GM23338 (cell line): ENCODE measurements around the gene ADGRD1. TPM values are rescaled to one million over a fixed set of nuclear protein-coding genes. Genes with fewer than 3 reads are reported as not detected.

Source experiments
- ATAC-seq: fragments of 200-7000 bp; cut with Tn5 transposase; 3 replicates; pipeline ENCODE4 v1.9.1; 2020
- DNase-seq: peaks from one replicate; pipeline ENCODE4 v3.0.0-alpha.2; 2015; ENCODE audit warnings: low spot score
- H2AFZ ChIP-seq: fragments of 200-600 bp; sonication (generic); 2 replicates; pipeline ENCODE4 v1.8.0; 2016; ENCODE audit warnings: antibody characterized with exemption, mild to moderate bottlenecking, moderate library complexity
- H3F3A ChIP-seq: fragments of 200-600 bp; sonication (generic); replicated peaks from 2 replicates; pipeline ENCODE4 v1.8.0; 2017; ENCODE audit warnings: antibody characterized with exemption, mixed run types, low read depth
- H3K27ac ChIP-seq: fragments of 200-600 bp; sonication (generic); 2 replicates; pipeline ENCODE4 v1.6.1; 2016; ENCODE audit warnings: low read depth
- H3K27me3 ChIP-seq: fragments of 200-600 bp; sonication (generic); 2 replicates; pipeline ENCODE4 v1.8.0; 2016; ENCODE audit warnings: mild to moderate bottlenecking, mixed run types, moderate library complexity; ENCODE audit not compliant: insufficient read depth
- H3K36me3 ChIP-seq: fragments of 200-600 bp; sonication (generic); 2 replicates; pipeline ENCODE4 v1.8.0; 2016; ENCODE audit warnings: mild to moderate bottlenecking; ENCODE audit not compliant: insufficient read depth
- H3K4me1 ChIP-seq: fragments of 200-600 bp; sonication (generic); 2 replicates; pipeline ENCODE4 v1.8.0; 2016; ENCODE audit warnings: mild to moderate bottlenecking, moderate library complexity; ENCODE audit not compliant: insufficient read depth
- H3K4me2 ChIP-seq: fragments of 200-600 bp; sonication (generic); 2 replicates; pipeline ENCODE4 v1.7.1; 2017; ENCODE audit warnings: mixed run types
- H3K4me3 ChIP-seq: fragments of 200-600 bp; sonication (generic); 2 replicates; pipeline ENCODE4 v1.6.1; 2016; ENCODE audit warnings: mixed run types
- H3K79me2 ChIP-seq: fragments of 200-600 bp; sonication (generic); replicated peaks from 2 replicates; pipeline ENCODE4 v1.8.0; 2017; ENCODE audit warnings: mild to moderate bottlenecking; ENCODE audit not compliant: insufficient read depth
- H3K9me2 ChIP-seq: fragments of 200-600 bp; sonication (generic); 2 replicates; pipeline ENCODE4 v1.8.0; 2017; ENCODE audit not compliant: insufficient read depth
- H4K20me1 ChIP-seq: fragments of 200-600 bp; sonication (generic); replicated peaks from 2 replicates; pipeline ENCODE4 v1.8.0; 2017; ENCODE audit warnings: mild to moderate bottlenecking; ENCODE audit not compliant: insufficient read depth
- H3K27ac Mint-ChIP-seq: 2 replicates; pipeline ENCODE4 v1.8.0; 2020; ENCODE audit warnings: inconsistent platforms, mild to moderate bottlenecking, moderate library complexity, mixed read lengths
- H3K27me3 Mint-ChIP-seq: 3 replicates; pipeline ENCODE4 v1.8.0; 2022; ENCODE audit warnings: low read depth, mild to moderate bottlenecking, moderate library complexity, mixed read lengths, inconsistent platforms; ENCODE audit not compliant: insufficient read depth, poor library complexity
- H3K36me3 Mint-ChIP-seq: 3 replicates; pipeline ENCODE4 v1.8.0; 2021; ENCODE audit warnings: low read depth, mild to moderate bottlenecking, inconsistent platforms, moderate library complexity, mixed read lengths
- H3K4me1 Mint-ChIP-seq: 3 replicates; pipeline ENCODE4 v1.8.0; 2020; ENCODE audit warnings: mild to moderate bottlenecking, inconsistent platforms, mixed read lengths
- H3K4me3 Mint-ChIP-seq: 3 replicates; pipeline ENCODE4 v1.8.0; 2021; ENCODE audit warnings: moderate library complexity, mild to moderate bottlenecking, inconsistent platforms, mixed read lengths
- H3K9me3 Mint-ChIP-seq: 3 replicates; pipeline ENCODE4 v1.8.0; 2020; ENCODE audit warnings: moderate library complexity, mild to moderate bottlenecking, inconsistent platforms, mixed read lengths
- CREB1 ChIP-seq: fragments of 250-450 bp; sonication (Bioruptor Pico); IDR thresholded peaks from 2 replicates; pipeline ENCODE4 v1.5.0; 2020; ENCODE audit warnings: low read depth, mild to moderate bottlenecking, moderate library complexity
- CTCF ChIP-seq, 2 experiments: fragments of 200-600 bp in 1 of 2; sonication (generic) in 1 of 2; conservative IDR thresholded peaks; 2 replicates each; pipeline versions ENCODE4 v1.5.1 to v1.6.1; 2016 to 2017; ENCODE audit warnings: antibody characterized with exemption in 2 of 2, low read depth in 2 of 2, mild to moderate bottlenecking in 2 of 2, moderate library complexity in 1 of 2
- ETS1 ChIP-seq: IDR thresholded peaks from 2 replicates; pipeline ENCODE4 v1.6.1; 2016; ENCODE audit warnings: antibody characterized with exemption
- EZH2 ChIP-seq: fragments of 200-600 bp; sonication (generic); IDR thresholded peaks from one replicate; pipeline ENCODE4 v1.8.0; 2017; ENCODE audit warnings: antibody characterized with exemption, mild to moderate bottlenecking, low read depth; ENCODE audit not compliant: unreplicated experiment
- EZH2phosphoT487 ChIP-seq: fragments of 200-600 bp; sonication (generic); IDR thresholded peaks from one replicate; pipeline ENCODE4 v1.8.1; 2018; ENCODE audit warnings: antibody characterized with exemption; ENCODE audit not compliant: unreplicated experiment
- JUNB ChIP-seq: IDR thresholded peaks from one replicate; pipeline ENCODE4 v1.6.1; 2016; ENCODE audit warnings: antibody characterized with exemption; ENCODE audit not compliant: unreplicated experiment
- NANOG ChIP-seq: IDR thresholded peaks from 2 replicates; pipeline ENCODE4 v1.6.1; 2016; ENCODE audit warnings: antibody characterized with exemption, borderline replicate concordance
- POLR2AphosphoS5 ChIP-seq: IDR thresholded peaks from 2 replicates; pipeline ENCODE4 v1.6.1; 2016; ENCODE audit warnings: antibody characterized with exemption, low read depth
- REST ChIP-seq: IDR thresholded peaks from one replicate; pipeline ENCODE4 v1.6.1; 2018; ENCODE audit warnings: antibody characterized with exemption; ENCODE audit not compliant: unreplicated experiment
- STAT1 ChIP-seq: IDR thresholded peaks from one replicate; pipeline ENCODE4 v1.6.1; 2016; ENCODE audit warnings: antibody characterized with exemption; ENCODE audit not compliant: unreplicated experiment
- ZNF114 ChIP-seq: fragments of 250-450 bp; sonication (Bioruptor Pico); IDR thresholded peaks from 2 replicates; pipeline ENCODE4 v1.5.0; 2020; ENCODE audit warnings: mild to moderate bottlenecking, moderate library complexity
- ZNF331 ChIP-seq: fragments of 250-450 bp; sonication (Bioruptor Pico); IDR thresholded peaks from 2 replicates; pipeline ENCODE4 v1.5.0; 2020; ENCODE audit warnings: low read depth, mild to moderate bottlenecking, moderate library complexity
- polyA plus RNA-seq: library from polyadenylated mRNA; unstranded; fragments of >200 nt; fragmentation: Nextera tagmentation; extraction: Ambion mirVana; gene quantifications from 2 replicates; pipeline ENCODE4 v1.2.1, GENCODE V29; 2016
- total RNA-seq: library from RNA; depleted of rRNA; stranded (reverse); fragments of >200 nt; shearing (Covaris generic); gene quantifications from 2 replicates; pipeline ENCODE4 v1.2.3, GENCODE V29; 2014

The ADGRD1 gene
- total and polyA plus RNA-seq, 2 experiments from 2014 or later, result 1.4 TPM; not detected in 1

- no peak for TF ChIP-seq REST
- TF ChIP-seq ZNF114 (CRISPR knock-in tag), result no peak
- TF ChIP-seq NANOG, result no peak
- TF ChIP-seq CREB1 (CRISPR knock-in tag), result no peak
- no peak for TF ChIP-seq POLR2AphosphoS5
- TF ChIP-seq EZH2, result no peak
- TF ChIP-seq EZH2phosphoT487, result no peak
- TF ChIP-seq CTCF (conservative IDR thresholded peaks at IDR 0.05; ENCODE audit: low read depth in 2 of 2), result no peak
- no peak for TF ChIP-seq STAT1
- TF ChIP-seq ETS1, result no peak
Observed at GRCh38 chr12:131026754-131027153, 73.0 kb downstream of the ADGRD1 start (continued).

GRCh38 chr12:131027264-131027663 lies 73.6 kb downstream of the ADGRD1 start:
- peaks cover 6% of the 10 kb centered on the region for H3K27me3 Mint-ChIP-seq
- Histone ChIP-seq H3K27ac (no peak overlapping the region), H3K4me3 (no peak overlapping the region), H3K9me2 (no peaks in the 10 kb centered on the region), H3K79me2 (no peaks in the 10 kb centered on the region), H2AFZ (no peak overlapping the region), H3K4me1 (no peaks in the 10 kb centered on the region), H4K20me1 (no peaks in the 10 kb centered on the region), H3K4me2 (no peak overlapping the region), H3K27me3 (no peaks in the 10 kb centered on the region), H3F3A (no peaks in the 10 kb centered on the region), H3K36me3 (no peaks in the 10 kb centered on the region)
- no peak for DNase-seq
- no peak overlapping the region for H3K4me3 Mint-ChIP-seq
- no peaks in the 10 kb centered on the region for H3K4me1 Mint-ChIP-seq
- H3K9me3 Mint-ChIP-seq, result no peaks in the 10 kb centered on the region; the same call in 2 of the 3 replicates
- H3K36me3 Mint-ChIP-seq, result no peaks in the 10 kb centered on the region
- ATAC-seq, result no peak
- no peak for TF ChIP-seq JUNB
- no peak for TF ChIP-seq EZH2
- no peak for TF ChIP-seq REST
- TF ChIP-seq CREB1 (CRISPR knock-in tag), result no peak
- TF ChIP-seq ZNF331 (CRISPR knock-in tag), result no peak
- TF ChIP-seq NANOG, result no peak
- TF ChIP-seq STAT1, result no peak
- no peak overlapping the region for H3K27ac Mint-ChIP-seq
